ENCODE results near the gene TMC3. TPM values are rescaled to one million over a fixed set of nuclear protein-coding genes. Genes with fewer than 3 reads are reported as not detected.

TMC3 gene
- total and polyA plus RNA-seq, 4 donors = 0.02 to 0.13 TPM; not detected in 2

- Histone ChIP-seq H3K27ac (ENCODE audit: low read depth in 1 of 2, low read length in 2 of 2) (no peak overlapping the region), H3K4me3 (ENCODE audit: low read depth in 1 of 3, low read length in 3 of 3) (no peak overlapping the region), H3K36me3 (ENCODE audit: control insufficient read depth in 4 of 4, insufficient read depth in 3 of 4, low read depth in 1 of 4, low read length in 3 of 4) (peaks cover 0 to under 1% (median 0%) of the 10 kb centered on the region in 4 donors), H3K4me1 (ENCODE audit: control insufficient read depth in 4 of 4, insufficient read depth in 4 of 4, low read length in 3 of 4) (peaks cover 0 to 29% (median 19%) of the 10 kb centered on the region in 4 donors), H3K27me3 (ENCODE audit: control insufficient read depth in 4 of 4, insufficient read depth in 4 of 4, low read length in 3 of 4) (no peaks in the 10 kb centered on the region), H3K9ac (ENCODE audit: low read depth in 1 of 2, low read length in 2 of 2) (no peak overlapping the region), H3K9me3 (ENCODE audit: control insufficient read depth in 4 of 4, low read length in 3 of 4) (no peaks in the 10 kb centered on the region)
- TF ChIP-seq, protein P1, sequence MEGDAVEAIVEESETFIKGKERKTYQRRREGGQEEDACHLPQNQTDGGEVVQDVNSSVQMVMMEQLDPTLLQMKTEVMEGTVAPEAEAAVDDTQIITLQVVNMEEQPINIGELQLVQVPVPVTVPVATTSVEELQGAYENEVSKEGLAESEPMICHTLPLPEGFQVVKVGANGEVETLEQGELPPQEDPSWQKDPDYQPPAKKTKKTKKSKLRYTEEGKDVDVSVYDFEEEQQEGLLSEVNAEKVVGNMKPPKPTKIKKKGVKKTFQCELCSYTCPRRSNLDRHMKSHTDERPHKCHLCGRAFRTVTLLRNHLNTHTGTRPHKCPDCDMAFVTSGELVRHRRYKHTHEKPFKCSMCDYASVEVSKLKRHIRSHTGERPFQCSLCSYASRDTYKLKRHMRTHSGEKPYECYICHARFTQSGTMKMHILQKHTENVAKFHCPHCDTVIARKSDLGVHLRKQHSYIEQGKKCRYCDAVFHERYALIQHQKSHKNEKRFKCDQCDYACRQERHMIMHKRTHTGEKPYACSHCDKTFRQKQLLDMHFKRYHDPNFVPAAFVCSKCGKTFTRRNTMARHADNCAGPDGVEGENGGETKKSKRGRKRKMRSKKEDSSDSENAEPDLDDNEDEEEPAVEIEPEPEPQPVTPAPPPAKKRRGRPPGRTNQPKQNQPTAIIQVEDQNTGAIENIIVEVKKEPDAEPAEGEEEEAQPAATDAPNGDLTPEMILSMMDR (IDR thresholded peaks at IDR 0.05; ENCODE audit: low read depth, low read length, missing input control) = no peak
- TF ChIP-seq EGR1 (IDR thresholded peaks at IDR 0.05; ENCODE audit: low read depth in 2 of 2) (no peak), YY1 (IDR thresholded peaks at IDR 0.05) (no peak), ZBTB33 (IDR thresholded peaks at IDR 0.05) (no peak), SP1 (IDR thresholded peaks at IDR 0.05) (no peak), FOXA2 (IDR thresholded peaks at IDR 0.05) (no peak), ATF3 (IDR thresholded peaks at IDR 0.05) (no peak), REST (IDR thresholded peaks at IDR 0.05) (no peak), GABPA (IDR thresholded peaks at IDR 0.05 in 1 of 2, conservative IDR thresholded peaks at IDR 0.05 in 1 of 2) (no peak), RAD21 (IDR thresholded peaks at IDR 0.05) (no peak), MAX (IDR thresholded peaks at IDR 0.05) (no peak), NR2F2 (IDR thresholded peaks at IDR 0.05) (no peak), JUND (IDR thresholded peaks at IDR 0.05) (no peak), HNF4G (IDR thresholded peaks at IDR 0.05) (no peak), FOXA1 (IDR thresholded peaks at IDR 0.05) (no peak)
- 90% methylated on average over 12 of the region's 12 CpGs for WGBS
- no peak for DNase-seq (ENCODE audit: low spot score)
Measured at GRCh38 chr15:81387621-81388435, 13.8 kb upstream of the TMC3 start.
